ENCODE measurements around the gene LPO.

Gene LPO

GRCh38 chr17:58306131-58306951 lies 68.0 kb downstream of the LPO start:
- no peaks in the 10 kb centered on the region for H3K27me3 ChIP-seq (ENCODE audit: low read length)
- H3K36me3 ChIP-seq (ENCODE audit: low read length) = no peaks in the 10 kb centered on the region
- no peak overlapping the region for H3K4me3 ChIP-seq (ENCODE audit: insufficient read depth, low read length, poor library complexity, severe bottlenecking)
- H3K9me3 ChIP-seq (ENCODE audit: insufficient read depth, low read length) = no peaks in the 10 kb centered on the region
- H4K20me1 ChIP-seq (ENCODE audit: low read depth, low read length) = no peaks in the 10 kb centered on the region
- no peak overlapping the region for H2AFZ ChIP-seq (ENCODE audit: low read depth, low read length, severe bottlenecking)
- H3K27ac ChIP-seq (ENCODE audit: low read depth, low read length) = no peak overlapping the region
- no peaks in the 10 kb centered on the region for H3F3A ChIP-seq (ENCODE audit: insufficient read depth)
- H3K4me2 ChIP-seq (ENCODE audit: low read depth, low read length, poor library complexity, severe bottlenecking) = no peak overlapping the region
- TF ChIP-seq CTCF (IDR thresholded peaks at IDR 0.05; ENCODE audit: insufficient read depth, low read length, poor library complexity, severe bottlenecking) (no peak), EZH2phosphoT487 (conservative IDR thresholded peaks at IDR 0.05; ENCODE audit: low read length) (no peak)
- no peak overlapping the region for H3K9ac ChIP-seq (ENCODE audit: low read length)
- H3K79me2 ChIP-seq (ENCODE audit: insufficient read depth, low read length) = no peaks in the 10 kb centered on the region
- no peaks in the 10 kb centered on the region for H3K9me2 ChIP-seq (replicated peaks; ENCODE audit: insufficient read depth, low read length)

DNA sequence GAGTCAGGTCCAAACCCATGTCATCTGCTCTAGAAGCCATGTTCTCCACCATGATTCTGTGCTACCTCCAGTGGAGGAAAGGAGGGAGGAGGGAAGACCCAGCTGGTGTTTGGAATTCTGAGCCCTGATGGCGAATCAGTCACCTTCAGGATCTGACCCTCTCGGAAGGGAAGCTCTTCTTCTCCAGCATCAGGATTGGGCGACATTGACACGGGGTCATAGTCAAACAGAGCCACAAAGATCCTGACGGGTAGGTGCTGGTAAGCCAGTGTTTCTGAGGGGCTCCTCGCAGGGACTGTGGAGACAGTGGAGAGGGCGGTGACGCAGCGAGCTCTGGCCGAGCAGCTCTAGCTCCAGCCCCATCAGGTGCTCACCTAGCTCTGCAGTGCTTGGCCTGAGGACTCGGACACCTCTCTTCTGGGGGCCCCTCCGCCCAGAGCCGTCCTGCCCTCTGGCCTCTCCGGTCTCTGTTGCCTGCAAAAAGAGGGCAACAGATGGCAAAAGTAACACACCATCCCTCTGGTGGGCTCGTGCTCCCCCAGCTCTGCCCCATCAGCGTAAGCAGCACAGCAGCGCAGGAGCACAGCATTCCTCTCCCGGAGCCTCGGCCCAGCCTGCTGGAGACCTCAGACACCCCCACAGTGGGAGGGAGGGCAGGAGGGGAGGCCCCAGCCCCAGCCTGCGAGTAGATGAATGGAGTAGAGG lies 69.2 kb downstream of the LPO start:
- H3K4me2 ChIP-seq (ENCODE audit: low read depth, low read length, poor library complexity, severe bottlenecking) = no peak overlapping the region
- no peaks in the 10 kb centered on the region for H3F3A ChIP-seq (ENCODE audit: insufficient read depth)
- no peaks in the 10 kb centered on the region for H4K20me1 ChIP-seq (ENCODE audit: low read depth, low read length)
- H3K4me3 ChIP-seq (ENCODE audit: insufficient read depth, low read length, poor library complexity, severe bottlenecking) = no peak overlapping the region
- no peaks in the 10 kb centered on the region for H3K79me2 ChIP-seq (ENCODE audit: insufficient read depth, low read length)
- no peak overlapping the region for H3K27ac ChIP-seq (ENCODE audit: low read depth, low read length)
- no peaks in the 10 kb centered on the region for H3K27me3 ChIP-seq (ENCODE audit: low read length)
- H3K9ac ChIP-seq (ENCODE audit: low read length) = no peak overlapping the region
- TF ChIP-seq EZH2phosphoT487 (conservative IDR thresholded peaks at IDR 0.05; ENCODE audit: low read length) (no peak), CTCF (IDR thresholded peaks at IDR 0.05; ENCODE audit: insufficient read depth, low read length, poor library complexity, severe bottlenecking) (no peak)
- H2AFZ ChIP-seq (ENCODE audit: low read depth, low read length, severe bottlenecking) = no peak overlapping the region
- H3K36me3 ChIP-seq (ENCODE audit: low read length) = no peaks in the 10 kb centered on the region
- H3K9me2 ChIP-seq (replicated peaks; ENCODE audit: insufficient read depth, low read length) = no peaks in the 10 kb centered on the region
- no peaks in the 10 kb centered on the region for H3K9me3 ChIP-seq (ENCODE audit: insufficient read depth, low read length)

GRCh38 chr17:58308173-58308984 lies 70.0 kb downstream of the LPO start:
- no peaks in the 10 kb centered on the region for H4K20me1 ChIP-seq (ENCODE audit: low read depth, low read length)
- no peak overlapping the region for H3K27ac ChIP-seq (ENCODE audit: low read depth, low read length)
- no peaks in the 10 kb centered on the region for H3K9me2 ChIP-seq (replicated peaks; ENCODE audit: insufficient read depth, low read length)
- H2AFZ ChIP-seq (ENCODE audit: low read depth, low read length, severe bottlenecking) = no peak overlapping the region
- H3K27me3 ChIP-seq (ENCODE audit: low read length) = no peaks in the 10 kb centered on the region
- H3K9ac ChIP-seq (ENCODE audit: low read length) = no peak overlapping the region
- TF ChIP-seq CTCF (IDR thresholded peaks at IDR 0.05; ENCODE audit: insufficient read depth, low read length, poor library complexity, severe bottlenecking) = no peak
- TF ChIP-seq EZH2phosphoT487 (conservative IDR thresholded peaks at IDR 0.05; ENCODE audit: low read length) = no peak
- no peak overlapping the region for H3K4me2 ChIP-seq (ENCODE audit: low read depth, low read length, poor library complexity, severe bottlenecking)
- H3K79me2 ChIP-seq (ENCODE audit: insufficient read depth, low read length) = no peaks in the 10 kb centered on the region
- no peaks in the 10 kb centered on the region for H3K36me3 ChIP-seq (ENCODE audit: low read length)
- H3F3A ChIP-seq (ENCODE audit: insufficient read depth) = no peaks in the 10 kb centered on the region
- no peaks in the 10 kb centered on the region for H3K9me3 ChIP-seq (ENCODE audit: insufficient read depth, low read length)
- no peak overlapping the region for H3K4me3 ChIP-seq (ENCODE audit: insufficient read depth, low read length, poor library complexity, severe bottlenecking)

All from SU-DHL-6 (cell line).